HG02610 (cell line): ENCODE results near the gene BIVM.

Source experiments
- ATAC-seq: cut with Tn5 transposase; IDR thresholded peaks from one replicate; pipeline ENCODE4 v1.9.1; 2021; ENCODE audit warnings: mild to moderate bottlenecking, moderate library complexity; ENCODE audit not compliant: unreplicated experiment

The BIVM gene

GRCh38 chr13:102878481-102878880 lies 79.6 kb downstream of the BIVM start:
- no peak for ATAC-seq

DNA sequence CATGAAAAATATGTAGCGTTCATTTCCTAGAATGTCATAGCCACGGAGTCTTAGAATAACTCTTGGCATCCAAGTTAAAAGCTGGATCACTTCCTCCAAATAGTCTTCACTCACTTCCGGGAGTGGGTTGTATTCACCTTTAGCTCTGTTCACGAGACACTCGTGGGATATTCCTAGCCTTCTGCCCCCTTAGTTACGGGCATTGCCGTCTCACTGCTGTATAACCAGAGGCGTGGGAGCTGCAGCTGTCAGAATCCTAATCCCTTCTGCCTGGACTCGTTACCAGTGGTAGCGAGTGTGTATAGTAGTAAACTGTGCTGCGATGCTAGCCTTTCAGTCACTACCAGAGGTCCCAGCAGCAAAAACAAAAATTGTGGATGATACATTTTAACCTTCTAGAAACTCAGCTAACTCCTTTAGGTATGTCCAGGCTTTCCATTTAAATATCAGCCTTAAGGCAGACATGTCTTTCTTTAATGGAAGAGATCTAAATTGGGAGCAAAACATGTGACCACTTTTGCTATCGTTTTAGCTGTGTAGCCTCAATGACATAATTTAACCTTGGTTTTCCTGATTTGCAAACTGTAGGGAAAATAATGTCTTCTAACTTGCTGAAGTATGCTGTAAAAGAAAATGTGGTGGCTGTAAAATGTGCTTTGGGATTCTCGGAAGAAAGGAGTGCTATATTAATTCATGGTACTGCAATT lies 81.0 kb downstream of the BIVM start:
- ATAC-seq = no peak

DNA sequence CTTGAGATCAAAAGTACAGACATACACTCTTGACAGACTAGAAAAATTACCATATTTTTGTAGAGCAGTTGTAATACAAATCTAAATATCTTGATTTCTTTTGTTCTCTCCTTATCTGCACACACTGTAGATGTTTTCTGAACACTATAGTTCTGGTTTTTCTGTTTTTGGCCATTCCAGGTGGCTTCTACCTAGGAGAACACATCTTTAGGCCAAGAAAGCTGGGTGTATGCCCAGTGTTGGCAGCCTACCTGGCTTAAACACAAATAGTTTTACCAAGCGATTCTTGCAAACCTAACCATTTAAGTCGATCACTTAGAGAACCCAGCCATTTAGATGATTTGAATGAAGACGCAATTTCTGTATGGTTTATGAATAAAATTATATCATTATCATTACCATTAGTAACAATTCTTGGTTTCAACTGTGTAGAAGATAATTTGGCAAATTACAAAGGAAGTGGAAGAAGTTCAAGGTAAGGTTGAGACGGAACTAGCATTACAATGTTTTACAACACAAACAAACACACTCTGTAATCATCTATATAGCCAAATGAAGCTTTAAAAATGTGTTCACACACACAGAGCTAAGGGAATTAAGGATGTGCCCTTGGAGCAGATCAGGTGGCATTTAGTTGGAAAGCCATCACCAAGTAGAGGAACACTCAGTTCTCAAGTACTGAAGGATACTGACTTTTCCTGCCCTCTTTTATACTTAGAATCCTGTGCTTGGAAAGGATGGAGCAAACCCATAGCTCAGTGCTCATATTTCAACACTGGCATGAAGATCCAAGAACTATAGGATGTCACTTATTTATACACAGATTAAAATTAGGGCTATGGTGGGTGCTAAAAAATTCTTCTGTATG lies 83.1 kb downstream of the BIVM start:
- no peak for ATAC-seq
